HG03442 (cell line): Measurements from ENCODE around the gene NBAS.
A peak's percentile ranks its signal among the peaks of the same experiment; 100 is the strongest.

Experiments used
- ATAC-seq: cut with Tn5 transposase; IDR thresholded peaks from one replicate; pipeline ENCODE4 v1.9.1; 2021; ENCODE audit warnings: mild to moderate bottlenecking, moderate library complexity; ENCODE audit not compliant: unreplicated experiment

NBAS gene

DNA sequence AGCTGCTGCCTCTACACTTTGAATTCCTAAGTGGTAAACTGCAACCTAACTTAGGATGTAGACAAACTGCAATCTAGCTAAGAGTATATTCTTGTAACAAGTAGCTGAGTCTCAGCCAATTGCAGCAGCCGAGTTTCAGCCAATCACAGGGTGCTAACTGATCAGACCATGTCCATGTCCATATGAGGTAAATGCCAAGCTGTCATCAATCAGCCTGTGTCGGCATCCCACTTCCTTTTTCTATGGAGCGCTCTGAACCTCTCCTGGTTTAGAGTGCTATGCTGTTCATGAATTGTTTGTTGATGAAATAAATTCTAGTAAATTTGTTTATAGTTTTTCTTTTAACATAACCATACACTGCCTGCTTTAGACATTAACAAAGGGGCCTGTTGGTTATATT is 408.8 kb downstream of the NBAS start:
- no peak for ATAC-seq

DNA sequence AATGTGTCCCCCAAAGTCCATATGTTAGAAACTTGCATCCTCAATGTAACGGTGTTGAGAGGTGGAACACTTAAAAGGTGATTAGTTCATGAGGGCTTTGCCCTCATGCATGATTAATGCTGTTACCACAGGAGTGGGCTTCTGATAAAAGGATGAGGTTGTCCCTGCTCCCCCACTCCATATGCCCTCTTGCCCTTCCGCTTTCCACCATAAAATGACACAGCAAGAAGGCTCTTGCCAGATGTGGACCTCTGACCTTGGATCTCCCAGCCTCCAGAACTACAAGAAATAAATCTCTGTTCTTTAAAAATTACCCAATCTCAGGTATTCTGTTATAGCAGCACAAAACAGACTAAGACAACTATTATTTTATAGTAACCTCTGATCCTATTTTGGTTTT is 412.1 kb downstream of the NBAS start:
- ATAC-seq = no peak

DNA sequence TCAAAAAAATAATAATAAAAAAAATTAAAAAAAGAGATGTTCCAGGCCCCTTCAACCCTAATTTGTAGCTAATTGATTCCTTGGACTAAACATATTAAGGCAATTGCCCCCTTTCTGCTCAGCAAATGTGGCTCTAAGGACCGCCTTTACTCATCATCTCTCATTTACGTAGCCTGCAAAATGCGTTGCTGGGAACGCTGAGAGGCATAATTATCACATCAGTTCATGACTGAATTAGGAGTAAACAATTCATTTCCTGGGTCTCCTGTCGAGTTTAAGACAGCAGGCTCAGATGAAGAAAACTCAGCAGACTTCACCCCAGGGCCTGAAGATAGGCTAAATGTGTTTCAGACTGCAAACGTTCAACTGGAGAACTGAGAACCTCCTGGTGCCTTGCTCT is 413.5 kb downstream of the NBAS start:
- no peak for ATAC-seq

DNA sequence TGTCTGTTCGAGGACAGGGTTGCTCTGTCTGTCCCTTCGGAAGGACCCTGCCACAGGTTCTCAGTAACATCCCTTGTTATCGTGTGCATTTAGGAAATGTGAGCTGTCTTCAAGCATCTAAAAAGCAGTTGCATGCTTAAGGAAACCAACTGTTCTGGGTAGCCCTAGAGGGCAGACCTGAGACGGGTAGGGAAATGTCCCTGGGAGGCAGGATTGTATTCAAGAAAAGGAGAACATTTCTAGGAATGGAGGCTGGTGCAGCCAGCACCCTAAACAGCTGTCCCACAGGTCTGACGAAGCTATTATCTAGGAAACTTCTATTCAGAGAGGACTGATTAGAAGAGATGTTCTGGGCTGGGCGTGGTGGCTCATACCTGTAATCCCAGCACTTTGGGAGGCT is 414.2 kb downstream of the NBAS start:
- no peak for ATAC-seq

DNA sequence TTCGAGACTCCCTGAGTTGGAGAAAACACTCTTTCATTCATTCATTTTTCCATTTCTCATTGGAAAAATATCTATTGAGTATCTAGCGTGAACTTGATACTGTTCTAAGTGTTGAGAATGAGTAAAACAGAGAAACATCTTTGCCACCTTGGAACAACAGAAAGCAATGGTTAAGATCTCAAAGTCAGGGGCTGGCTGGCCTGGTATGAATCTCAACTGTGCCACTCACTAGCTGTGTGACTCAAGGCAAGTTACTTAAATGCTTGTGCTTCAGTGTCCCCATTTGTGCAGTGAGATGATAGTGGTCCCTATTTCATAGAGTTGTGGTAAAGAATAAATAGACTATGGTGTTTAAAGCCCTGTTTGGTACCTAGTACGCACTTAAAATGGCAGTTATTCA is 415.2 kb downstream of the NBAS start:
- ATAC-seq = no peak

DNA sequence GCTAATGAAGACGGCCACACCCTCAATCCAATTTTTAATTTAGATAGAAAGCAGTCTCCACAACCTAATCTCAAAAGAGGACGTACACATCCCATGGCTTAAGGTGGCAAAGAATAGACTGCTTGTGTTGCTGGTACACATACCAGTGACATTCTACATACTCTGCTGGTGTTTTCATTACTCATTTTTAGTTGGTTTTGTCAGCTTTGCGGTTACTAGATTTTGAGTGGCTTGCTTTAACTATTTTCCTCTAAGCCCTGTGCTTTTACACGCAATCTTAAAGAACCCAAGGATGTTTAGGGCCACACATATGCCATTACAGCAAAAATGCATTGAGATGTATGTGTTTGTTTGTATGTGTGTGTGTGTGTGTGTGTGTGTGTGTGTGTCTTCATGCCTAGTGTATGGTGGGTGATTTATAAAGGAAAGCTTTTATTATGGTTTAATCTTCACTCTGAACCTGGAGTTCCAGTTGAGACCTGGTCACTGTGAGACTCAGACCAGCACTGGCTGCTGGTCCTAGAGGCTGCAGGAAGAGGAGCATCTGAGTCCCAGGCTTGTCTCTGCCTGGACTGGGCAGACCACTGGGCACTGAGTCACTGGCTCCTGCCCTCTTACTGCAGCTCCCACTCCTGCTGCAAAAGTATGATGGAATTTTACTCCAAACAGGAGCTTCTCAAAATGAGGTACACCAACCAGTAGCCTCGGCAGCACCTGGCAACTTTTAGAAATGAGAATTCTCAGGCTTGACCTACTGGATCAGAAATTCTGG is 415.9 kb downstream of the NBAS start:
- no peak for ATAC-seq

DNA sequence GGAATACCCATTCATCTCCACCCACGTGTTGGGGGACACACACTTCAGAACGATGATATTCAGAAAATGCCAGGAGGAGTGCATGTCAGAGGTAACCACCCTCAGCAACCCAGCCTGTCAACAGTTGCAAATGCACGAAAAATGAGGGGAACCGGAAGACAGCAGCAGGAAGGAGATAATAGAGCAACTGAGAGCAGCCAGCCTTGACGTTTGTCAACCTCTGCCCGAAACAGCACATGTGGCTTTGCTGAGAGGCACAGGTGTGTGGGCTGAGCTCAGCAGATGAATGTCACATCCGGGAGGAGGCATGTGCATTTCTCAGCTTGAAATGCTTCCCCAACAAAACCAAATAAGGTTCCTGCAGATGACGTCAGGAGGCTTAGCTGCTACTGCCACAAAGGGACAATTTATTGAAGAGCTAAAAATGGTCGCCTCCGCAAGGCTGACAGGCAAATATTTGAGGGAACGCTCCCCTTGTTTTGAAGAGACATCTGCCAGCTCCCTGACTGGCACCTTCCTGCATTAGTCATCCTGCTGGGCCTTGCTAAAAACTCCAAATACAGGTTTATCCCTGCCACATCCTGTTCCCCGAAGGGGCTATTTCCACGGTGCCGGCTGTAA is 419.0 kb downstream of the NBAS start:
- ATAC-seq = peak; percentile 100

DNA sequence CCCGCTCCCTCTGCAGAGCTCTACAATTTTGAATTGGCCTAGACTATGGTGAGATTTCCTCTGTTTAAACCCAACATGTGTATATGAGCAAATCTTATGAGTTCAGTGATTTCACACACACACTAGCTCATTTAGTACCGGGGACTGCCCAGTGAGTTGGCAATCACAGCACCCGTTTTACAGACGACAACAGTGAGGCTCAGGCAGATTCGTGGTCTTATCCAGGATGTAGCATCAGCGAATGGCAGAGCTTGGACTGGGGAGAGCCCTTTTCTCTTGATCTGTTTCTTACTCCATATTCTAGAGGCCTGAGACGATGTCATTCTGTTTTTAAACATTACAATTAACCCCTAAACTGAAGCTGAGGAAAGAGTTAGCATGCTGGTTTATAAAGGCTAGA is 419.9 kb downstream of the NBAS start:
- no peak for ATAC-seq

DNA sequence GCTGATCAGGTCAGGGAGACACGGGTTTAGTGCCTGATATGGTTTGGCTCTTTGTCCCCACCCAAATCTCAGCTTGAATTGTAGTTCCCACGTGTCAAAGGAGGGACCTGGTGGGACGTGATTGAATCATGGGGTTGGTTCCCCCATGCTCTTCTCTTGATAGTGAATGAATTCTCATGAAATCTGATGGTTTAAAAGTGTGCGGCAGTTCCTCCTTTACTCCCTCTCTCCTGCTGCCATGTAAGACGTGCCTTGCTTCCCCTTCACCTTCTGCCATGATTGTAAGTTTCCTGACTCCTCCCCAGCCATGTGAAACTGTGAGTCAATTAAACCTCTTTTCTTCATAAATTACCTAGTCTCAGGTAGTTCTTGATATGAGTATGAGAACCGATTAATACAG is 424.5 kb downstream of the NBAS start:
- no peak for ATAC-seq

DNA sequence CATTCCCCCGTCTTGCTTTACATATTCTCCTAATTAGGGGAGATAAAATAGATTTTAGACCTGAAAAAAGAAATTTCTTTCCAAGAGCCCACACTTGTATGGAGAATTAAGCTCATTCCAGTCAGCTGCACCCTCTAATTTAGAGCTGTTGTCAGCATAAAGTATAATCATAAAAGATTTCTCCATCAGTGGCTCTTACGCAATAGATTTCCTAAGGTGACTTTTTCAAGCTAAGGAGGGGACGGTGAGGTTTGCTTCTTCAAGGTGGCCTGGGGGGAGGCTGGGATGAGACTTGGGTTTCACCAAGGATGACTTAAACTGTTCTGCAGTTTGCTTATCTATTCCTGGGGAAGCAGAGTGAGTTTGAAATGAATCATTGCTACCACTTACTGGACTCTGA is 426.2 kb downstream of the NBAS start:
- ATAC-seq = no peak

DNA sequence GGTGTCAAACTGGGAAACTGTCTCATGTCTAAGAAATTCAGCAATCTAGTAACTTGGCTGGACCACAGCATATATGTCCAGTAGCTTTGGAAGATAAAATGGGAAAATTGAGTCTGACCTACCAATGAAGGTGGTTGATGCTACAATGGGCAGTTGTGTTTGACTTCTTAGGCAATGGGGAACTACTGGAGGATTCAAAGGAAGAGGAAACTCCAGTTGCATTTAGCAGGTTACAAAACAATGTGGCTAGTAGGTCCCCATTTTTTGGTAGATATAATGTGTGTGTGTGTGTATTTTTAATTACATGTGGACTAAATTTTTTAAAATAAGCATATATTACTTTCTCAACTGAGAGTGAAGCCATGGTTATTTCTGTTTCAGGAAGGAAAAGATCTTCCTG is 427.7 kb downstream of the NBAS start:
- no peak for ATAC-seq

DNA sequence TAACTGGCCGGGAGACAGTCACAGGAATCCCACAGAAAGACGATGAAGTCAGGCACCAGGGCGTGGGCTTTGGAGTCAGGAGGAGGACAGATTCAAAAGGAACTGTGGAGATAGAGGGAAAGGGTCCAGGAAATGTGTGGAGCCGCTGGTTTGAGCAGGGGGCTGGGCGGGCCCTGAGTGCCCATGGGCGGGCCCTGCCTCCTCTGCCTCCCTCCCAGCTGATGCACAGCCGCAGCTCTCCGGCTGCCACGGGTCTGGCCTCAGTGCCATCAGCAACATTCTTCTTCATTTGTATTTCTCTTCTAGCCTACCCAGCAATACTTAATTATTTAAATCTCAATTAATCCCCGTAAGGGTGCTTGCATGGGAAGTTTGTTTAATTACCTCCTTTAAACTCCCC is 432.3 kb downstream of the NBAS start:
- no peak for ATAC-seq

DNA sequence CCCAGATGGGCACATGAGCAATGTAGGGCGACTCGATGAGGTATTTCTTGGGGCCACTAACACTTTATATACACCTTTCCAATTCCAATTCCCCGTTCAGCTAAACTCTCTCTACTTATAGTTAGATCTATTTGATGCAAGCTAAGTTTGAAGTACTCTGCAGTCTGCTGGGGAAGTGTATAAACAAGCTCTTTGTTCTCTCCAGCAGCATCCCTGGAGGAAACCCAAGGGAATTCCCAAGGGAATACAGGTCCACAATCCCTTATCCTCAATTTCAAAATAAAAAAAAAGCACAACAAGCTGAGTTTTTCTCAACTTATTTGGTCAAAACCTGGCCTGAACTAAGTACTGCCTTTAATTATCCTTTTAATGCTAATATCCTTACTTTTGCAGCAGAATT is 433.3 kb downstream of the NBAS start:
- ATAC-seq = no peak

DNA sequence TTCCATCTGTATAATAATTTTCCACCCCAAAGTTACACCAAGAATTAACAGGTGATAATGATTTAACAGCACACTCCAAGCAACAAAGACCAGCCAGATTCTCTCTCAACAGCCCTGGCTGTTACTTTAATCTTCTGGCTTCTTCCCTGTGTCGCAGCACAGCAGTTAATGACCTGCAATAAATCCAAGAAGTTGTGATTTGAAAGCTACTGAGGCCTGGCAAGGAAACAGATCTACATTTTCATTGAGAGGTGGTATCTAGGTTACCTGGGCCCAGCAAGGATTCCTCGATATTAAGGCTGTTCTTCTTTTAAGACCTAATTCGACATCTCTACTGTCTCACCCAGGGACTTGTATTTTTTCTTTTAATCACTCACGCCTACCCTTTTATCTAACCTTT is 433.8 kb downstream of the NBAS start:
- no peak for ATAC-seq

DNA sequence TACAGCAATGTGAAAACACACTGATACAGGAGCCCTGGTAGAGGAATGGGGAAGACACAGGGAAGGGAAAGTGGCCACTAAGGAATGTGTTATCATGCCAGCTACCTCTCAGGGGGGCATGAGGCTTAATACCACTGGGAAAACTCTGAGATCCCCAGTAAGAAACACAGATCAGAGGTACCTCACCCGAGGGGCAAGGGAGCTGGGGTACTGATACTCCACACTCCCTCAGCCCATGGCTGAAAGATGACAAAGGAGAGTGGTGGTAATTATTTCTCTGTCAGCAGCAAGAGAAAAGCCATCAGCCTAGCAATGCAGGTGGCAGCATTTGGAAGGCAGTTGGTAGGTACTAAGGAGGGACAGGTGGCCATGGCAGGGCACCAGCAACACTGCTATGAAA is 434.8 kb downstream of the NBAS start:
- ATAC-seq = no peak

DNA sequence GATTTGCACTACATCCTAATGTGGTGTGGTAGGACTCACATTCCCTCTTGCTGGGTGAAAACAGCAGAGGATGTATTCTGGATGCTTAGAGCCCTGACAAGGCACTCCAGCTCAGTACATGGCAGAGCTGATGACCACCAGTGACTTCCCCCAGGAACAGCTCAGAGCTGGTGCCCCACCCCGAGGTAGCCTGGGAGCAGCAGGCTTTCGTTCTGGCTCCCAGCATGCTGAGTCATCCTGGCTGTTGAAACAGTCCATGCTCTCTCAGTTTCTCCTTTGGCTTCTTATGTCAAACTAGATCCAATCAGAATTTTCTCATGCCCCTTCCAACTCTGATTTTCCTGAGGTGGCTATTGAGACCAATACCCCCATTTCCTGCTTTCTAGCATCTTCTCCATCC is 438.2 kb downstream of the NBAS start:
- no peak for ATAC-seq

DNA sequence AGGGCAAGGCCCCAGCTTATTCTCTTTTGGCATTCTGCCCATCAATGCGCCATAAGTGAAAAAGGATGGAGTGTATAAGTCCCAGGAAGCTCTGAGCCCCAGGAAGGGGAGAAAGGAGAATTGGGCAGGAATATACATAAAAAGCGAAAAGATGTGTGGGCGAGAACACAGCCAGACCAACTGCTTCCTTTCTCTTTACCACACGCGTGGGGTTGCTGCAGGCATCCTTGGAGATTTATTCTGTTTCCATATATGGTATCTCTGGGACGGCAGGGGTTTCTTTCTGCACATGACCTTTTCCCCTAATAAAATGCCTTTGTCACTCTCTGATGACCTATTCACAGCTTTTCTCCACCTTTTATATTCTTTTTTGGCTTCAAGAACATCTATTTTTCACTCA is 440.5 kb downstream of the NBAS start:
- no peak for ATAC-seq

DNA sequence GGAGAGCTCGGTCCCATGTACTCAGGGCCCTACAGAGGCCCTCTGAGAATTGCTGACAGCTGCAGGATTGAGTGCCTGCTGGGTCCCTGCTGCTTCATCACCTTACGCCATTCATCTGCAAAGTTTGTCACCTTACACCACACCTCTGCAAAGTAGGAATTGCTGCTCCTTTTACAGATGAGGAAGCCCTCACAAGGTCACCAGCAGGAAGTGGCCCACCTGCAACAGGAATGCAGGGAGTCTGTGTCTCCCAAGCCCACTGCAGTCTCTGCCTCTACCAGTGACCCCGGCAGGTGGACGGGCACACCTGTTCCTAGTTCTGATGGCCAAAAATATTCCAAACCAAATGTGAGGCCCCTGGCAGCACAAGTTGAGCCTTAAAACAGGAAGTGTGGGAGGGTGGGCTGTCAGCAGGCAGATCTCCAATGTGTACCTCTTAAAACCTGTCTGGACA is 441.4 kb downstream of the NBAS start:
- ATAC-seq = no peak

DNA sequence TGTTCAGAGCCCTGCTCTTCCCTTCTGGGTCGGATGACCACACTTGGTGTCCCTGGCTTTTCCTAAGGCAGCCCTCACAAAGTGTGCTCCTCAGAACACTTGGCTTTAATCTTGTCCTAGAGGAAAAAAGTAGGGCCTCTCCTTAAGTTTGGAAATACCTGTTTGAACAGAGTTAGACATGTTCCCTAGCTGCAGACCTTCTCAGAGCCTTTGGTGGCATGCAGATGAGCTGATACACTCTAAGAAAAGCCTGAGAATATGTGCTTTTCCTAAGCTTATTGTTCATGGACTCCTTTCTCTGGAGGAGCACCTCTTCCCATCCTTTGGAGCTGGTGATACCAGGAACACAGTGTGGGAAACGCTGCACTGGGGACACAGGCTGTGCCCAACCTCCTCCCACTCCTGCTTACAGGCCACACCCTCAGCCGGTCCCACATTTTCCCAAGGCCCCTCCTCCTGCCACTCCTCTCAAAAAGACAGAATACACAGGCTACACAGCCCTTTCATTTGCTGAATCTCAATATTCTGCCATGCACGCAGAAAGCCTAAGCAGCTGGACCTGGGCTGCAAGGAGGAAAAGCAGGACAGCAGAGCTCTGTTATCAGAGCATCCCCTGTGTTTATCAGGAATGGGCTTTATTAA is 443.6 kb downstream of the NBAS start:
- no peak for ATAC-seq
